CD4-positive, alpha-beta T cell treated with Interleukin-4 for 4 hours (primary cell): ENCODE data around the gene SLC19A1.

Source experiments
- DNase-seq: peaks from one replicate; pipeline ENCODE4 v3.0.0-alpha.2; 2020

The SLC19A1 gene

GRCh38 chr21:45542242-45542666 is at the start of gene SLC19A1:
Gene SLC19A1 (minus strand): TSS chr21:45542440. CDS start chr21:45537959, 4,481 bp downstream.
- DNase-seq: peak; percentile 46

GRCh38 chr21:45591619-45592207 is 49.5 kb upstream of the SLC19A1 start:
- DNase-seq: no peak

GRCh38 chr21:45590726-45591618 is 48.7 kb upstream of the SLC19A1 start:
- DNase-seq: peak; percentile 19

- peak; percentile 43 for DNase-seq
Measured at GRCh38 chr21:45590246-45590725, 48.0 kb upstream of the SLC19A1 start.

GRCh38 chr21:45589686-45590245 is 47.5 kb upstream of the SLC19A1 start:
- no peak for DNase-seq

- DNase-seq: no peak
Measured at GRCh38 chr21:45588871-45589491, 46.7 kb upstream of the SLC19A1 start.

- no peak for DNase-seq
Measured at GRCh38 chr21:45588086-45588825, 46.0 kb upstream of the SLC19A1 start.

GRCh38 chr21:45586289-45586858 is 44.1 kb upstream of the SLC19A1 start:
- DNase-seq: no peak

- no peak for DNase-seq
Measured at GRCh38 chr21:45584786-45585185, 42.5 kb upstream of the SLC19A1 start.

- DNase-seq: no peak
Measured at GRCh38 chr21:45583831-45584509, 41.7 kb upstream of the SLC19A1 start.

GRCh38 chr21:45582128-45582527 is 39.9 kb upstream of the SLC19A1 start:
- DNase-seq: no peak

- DNase-seq: no peak
Measured at GRCh38 chr21:45581322-45581712, 39.1 kb upstream of the SLC19A1 start.

- DNase-seq: no peak
Measured at GRCh38 chr21:45580576-45581321, 38.5 kb upstream of the SLC19A1 start.

- no peak for DNase-seq
Measured at GRCh38 chr21:45580181-45580575, 37.9 kb upstream of the SLC19A1 start.

- no peak for DNase-seq
Measured at GRCh38 chr21:45579383-45580180, 37.3 kb upstream of the SLC19A1 start.

- no peak for DNase-seq
Measured at GRCh38 chr21:45578811-45579381, 36.7 kb upstream of the SLC19A1 start.

GRCh38 chr21:45578176-45578801 is 36.0 kb upstream of the SLC19A1 start:
- no peak for DNase-seq

GRCh38 chr21:45577801-45578175 is 35.5 kb upstream of the SLC19A1 start:
- no peak for DNase-seq
